ENCODE measurements around the gene ASB5. TPM values are rescaled to one million over a fixed set of nuclear protein-coding genes. Genes with fewer than 3 reads are reported as not detected.
A peak's percentile ranks its signal among the peaks of the same experiment; 100 is the strongest.

ASB5 gene
- total and polyA plus RNA-seq, 10 donors: 0.06 to 0.50 TPM; not detected in 8

GRCh38 chr4:176277162-176277904, 8.3 kb upstream of the ASB5 start:
- H3K4me1 ChIP-seq: no peaks in the 10 kb centered on the region
- no peak for DNase-seq
- WGBS, 5 donors: 69 to 78% (median 75%) methylated on average over 13 of the region's 13 CpGs
- TF ChIP-seq CTCF (IDR thresholded peaks at IDR 0.05 in 8 of 11, conservative IDR thresholded peaks at IDR 0.05 in 3 of 11): peak in 4 of 11 experiments; percentile 15 to 41 (median 26)
- no peak for TF ChIP-seq POLR2A (IDR thresholded peaks at IDR 0.05)
- TF ChIP-seq POLR2AphosphoS5 (IDR thresholded peaks at IDR 0.05): no peak
- intact Hi-C loops (cut with DNase I; ENCODE audit: low total_unique reads): no loop called here
- H3K9me3 ChIP-seq: peaks cover 0 to 4% (median 0%) of the 10 kb centered on the region in 8 donors
- no peaks in the 10 kb centered on the region for H3K27me3 ChIP-seq (replicated peaks in 1 of 7)
- H3K4me3 ChIP-seq: no peak overlapping the region
- no peak overlapping the region for H3K27ac ChIP-seq
- no peaks in the 10 kb centered on the region for H3K36me3 ChIP-seq

- no peaks in the 10 kb centered on the region for H3K4me1 ChIP-seq
- intact Hi-C loops (cut with DNase I; ENCODE audit: low total_unique reads): no loop called here
- 79 to 84% (median 83%) methylated on average over 8 of the region's 8 CpGs for WGBS, 5 donors
- no peak overlapping the region for H3K27ac ChIP-seq
- DNase-seq: no peak
- H3K9me3 ChIP-seq: peaks cover 0 to 3% (median 0%) of the 10 kb centered on the region in 8 donors
- no peak for TF ChIP-seq POLR2A (IDR thresholded peaks at IDR 0.05)
- TF ChIP-seq POLR2AphosphoS5 (IDR thresholded peaks at IDR 0.05): no peak
- no peak for TF ChIP-seq CTCF (IDR thresholded peaks at IDR 0.05 in 8 of 11, conservative IDR thresholded peaks at IDR 0.05 in 3 of 11)
- H3K36me3 ChIP-seq: no peaks in the 10 kb centered on the region
- H3K4me3 ChIP-seq: no peak overlapping the region
- H3K27me3 ChIP-seq (replicated peaks in 1 of 7): no peaks in the 10 kb centered on the region
Measured at GRCh38 chr4:176276710-176277109, 7.7 kb upstream of the ASB5 start.

- TF ChIP-seq CTCF (IDR thresholded peaks at IDR 0.05 in 8 of 11, conservative IDR thresholded peaks at IDR 0.05 in 3 of 11) (no peak), POLR2A (IDR thresholded peaks at IDR 0.05) (no peak), POLR2AphosphoS5 (IDR thresholded peaks at IDR 0.05) (no peak)
- H3K4me3 ChIP-seq: no peak overlapping the region
- H3K9me3 ChIP-seq: peaks cover 0 to under 1% (median 0%) of the 10 kb centered on the region in 8 donors
- H3K27ac ChIP-seq: no peak overlapping the region
- intact Hi-C loops (cut with DNase I; ENCODE audit: low total_unique reads): no loop called here
- no peak for DNase-seq
- H3K4me1 ChIP-seq: no peaks in the 10 kb centered on the region
- H3K27me3 ChIP-seq (replicated peaks in 1 of 7): no peaks in the 10 kb centered on the region
- no peaks in the 10 kb centered on the region for H3K36me3 ChIP-seq
Measured at GRCh38 chr4:176274441-176274840, 5.4 kb upstream of the ASB5 start.

- WGBS, 5 donors: 82 to 92% (median 84%) methylated on average over 4 of the region's 4 CpGs
- no peaks in the 10 kb centered on the region for H3K9me3 ChIP-seq
- intact Hi-C loops (cut with DNase I; ENCODE audit: low total_unique reads): no loop called here
- H3K36me3 ChIP-seq: no peaks in the 10 kb centered on the region
- H3K4me3 ChIP-seq: no peak overlapping the region
- no peaks in the 10 kb centered on the region for H3K4me1 ChIP-seq
- H3K27ac ChIP-seq: no peak overlapping the region
- no peaks in the 10 kb centered on the region for H3K27me3 ChIP-seq (replicated peaks in 1 of 7)
- TF ChIP-seq POLR2AphosphoS5 (IDR thresholded peaks at IDR 0.05): no peak
- TF ChIP-seq POLR2A (IDR thresholded peaks at IDR 0.05): no peak
- no peak for TF ChIP-seq CTCF (IDR thresholded peaks at IDR 0.05 in 8 of 11, conservative IDR thresholded peaks at IDR 0.05 in 3 of 11)
- DNase-seq: no peak
Measured at GRCh38 chr4:176273736-176274135, 4.7 kb upstream of the ASB5 start.
